GM12891 (cell line): ENCODE measurements around the gene BMPER.
A peak's percentile ranks its signal among the peaks of the same experiment; 100 is the strongest.

Experiments
- DNase-seq: peaks from one replicate; pipeline ENCODE4 v3.0.0; 2011; ENCODE audit warnings: low spot score; ENCODE audit not compliant: insufficient read length
- FAIRE-seq: peaks from 2 replicates; lab custom pipeline; 2011; peaks lifted over from hg19 to GRCh38; lab: Jason Lieb, UNC
- PAX5 ChIP-seq: IDR thresholded peaks from 2 replicates; pipeline ENCODE4 v1.6.1; 2011; ENCODE audit warnings: low read length, moderate library complexity, mild to moderate bottlenecking; ENCODE audit not compliant: insufficient read depth, severe bottlenecking
- POLR2A ChIP-seq: IDR thresholded peaks from 2 replicates; pipeline ENCODE4 v1.6.1; 2011; ENCODE audit warnings: low read depth, low read length, control low read depth
- POLR2AphosphoS5 ChIP-seq: IDR thresholded peaks from 2 replicates; pipeline ENCODE4 v1.6.1; 2011; ENCODE audit warnings: low read depth, low read length, control low read depth
- POU2F2 ChIP-seq: IDR thresholded peaks from 2 replicates; pipeline ENCODE4 v1.6.1; 2011; ENCODE audit warnings: low read depth, mild to moderate bottlenecking, control low read depth, low read length, moderate library complexity
- SPI1 ChIP-seq: IDR thresholded peaks from 2 replicates; pipeline ENCODE4 v1.6.1; 2011; ENCODE audit warnings: low read depth, low read length, control low read depth
- TAF1 ChIP-seq: IDR thresholded peaks from 2 replicates; pipeline ENCODE4 v1.6.1; 2011; ENCODE audit warnings: low read depth, low read length, control low read depth

The BMPER gene

GRCh38 chr7:33903791-33904680 lies 1.3 kb upstream of the BMPER start:
- DNase-seq: peak; percentile 13
- no peak for FAIRE-seq
- no peak for TF ChIP-seq SPI1
- no peak for TF ChIP-seq TAF1
- no peak for TF ChIP-seq POLR2AphosphoS5
- no peak for TF ChIP-seq POU2F2
- no peak for TF ChIP-seq POLR2A
- no peak for TF ChIP-seq PAX5

GRCh38 chr7:33904681-33905388 lies 504 bp upstream of the BMPER start:
- no peak for FAIRE-seq
- no peak for TF ChIP-seq POLR2A
- no peak for TF ChIP-seq POU2F2
- no peak for TF ChIP-seq TAF1
- TF ChIP-seq PAX5: no peak
- TF ChIP-seq SPI1: no peak
- TF ChIP-seq POLR2AphosphoS5: no peak
- DNase-seq: peak; percentile 27

GRCh38 chr7:33906697-33907096 lies 1.4 kb downstream of the BMPER start:
- FAIRE-seq (no peak), DNase-seq (no peak)
- TF ChIP-seq PAX5 (no peak), SPI1 (no peak), POLR2AphosphoS5 (no peak), POU2F2 (no peak), POLR2A (no peak), TAF1 (no peak)

GRCh38 chr7:33907625-33908024 lies 2.3 kb downstream of the BMPER start:
- no peak for DNase-seq
- no peak for TF ChIP-seq SPI1
- no peak for TF ChIP-seq POU2F2
- TF ChIP-seq PAX5: no peak
- TF ChIP-seq TAF1: no peak

GRCh38 chr7:33909318-33909717 lies 4.0 kb downstream of the BMPER start:
- no peak for DNase-seq
- TF ChIP-seq SPI1 (no peak), POLR2A (no peak), TAF1 (no peak), POU2F2 (no peak), POLR2AphosphoS5 (no peak), PAX5 (no peak)
- FAIRE-seq: no peak

More at GRCh38 chr7:33907625-33908024, 2.3 kb downstream of the BMPER start:
- no peak for FAIRE-seq

- no peak for FAIRE-seq
- no peak for TF ChIP-seq POLR2A
- TF ChIP-seq PAX5: no peak
- TF ChIP-seq TAF1: no peak
- TF ChIP-seq SPI1: no peak
- TF ChIP-seq POU2F2: no peak
- no peak for TF ChIP-seq POLR2AphosphoS5
- DNase-seq: no peak
Measured at GRCh38 chr7:33909755-33910154, 4.4 kb downstream of the BMPER start.

- DNase-seq (no peak), FAIRE-seq (no peak)
- TF ChIP-seq POLR2A (no peak), POLR2AphosphoS5 (no peak), TAF1 (no peak), SPI1 (no peak), PAX5 (no peak), POU2F2 (no peak)
Measured at GRCh38 chr7:33910756-33911155, 5.4 kb downstream of the BMPER start.

GRCh38 chr7:33916357-33917081 lies 11.2 kb downstream of the BMPER start:
- FAIRE-seq: no peak
- no peak for DNase-seq
- TF ChIP-seq POLR2AphosphoS5: no peak
- no peak for TF ChIP-seq TAF1
- no peak for TF ChIP-seq SPI1
- TF ChIP-seq POLR2A: no peak
- no peak for TF ChIP-seq PAX5
- no peak for TF ChIP-seq POU2F2

- no peak for FAIRE-seq
- no peak for DNase-seq
- TF ChIP-seq POLR2A (no peak), TAF1 (no peak), POLR2AphosphoS5 (no peak), POU2F2 (no peak), PAX5 (no peak), SPI1 (no peak)
Measured at GRCh38 chr7:33917661-33918060, 12.3 kb downstream of the BMPER start.
